HUDEP-2 (cell line): ENCODE results near the gene RANBP3.

Source experiments
- DNase-seq, 76 experiments: peaks; one replicate each; lab custom pipeline; 2025; ENCODE audit not compliant: unreplicated experiment in 76 of 76; lab: John Stamatoyannopoulos, UW

Gene RANBP3

GRCh38 chr19:5953680-5954213, 24.2 kb downstream of the RANBP3 start:
- no peak for DNase-seq

GRCh38 chr19:5953030-5953589, 24.8 kb downstream of the RANBP3 start:
- DNase-seq = no peak

- no peak for DNase-seq
Measured at GRCh38 chr19:5952193-5953029, 25.5 kb downstream of the RANBP3 start.

- DNase-seq = no peak
Measured at GRCh38 chr19:5951338-5951861, 26.5 kb downstream of the RANBP3 start.

- no peak for DNase-seq
Measured at GRCh38 chr19:5950741-5951140, 27.2 kb downstream of the RANBP3 start.

- DNase-seq = no peak
Measured at GRCh38 chr19:5949792-5950305, 28.1 kb downstream of the RANBP3 start.

GRCh38 chr19:5948752-5949564, 29.0 kb downstream of the RANBP3 start:
- DNase-seq = no peak

- DNase-seq = no peak
Measured at GRCh38 chr19:5947435-5947834, 30.5 kb downstream of the RANBP3 start.

- DNase-seq = no peak
Measured at GRCh38 chr19:5943623-5944022, 34.3 kb downstream of the RANBP3 start.

GRCh38 chr19:5943045-5943444, 34.9 kb downstream of the RANBP3 start:
- DNase-seq = no peak

GRCh38 chr19:5941673-5942072, 36.3 kb downstream of the RANBP3 start:
- no peak for DNase-seq

- DNase-seq = no peak
Measured at GRCh38 chr19:5940260-5941208, 37.4 kb downstream of the RANBP3 start.

- no peak for DNase-seq
Measured at GRCh38 chr19:5937550-5937949, 40.4 kb downstream of the RANBP3 start.

GRCh38 chr19:5936292-5936592, 41.7 kb downstream of the RANBP3 start:
- DNase-seq = no peak

GRCh38 chr19:5935473-5936291, 42.3 kb downstream of the RANBP3 start:
- no peak for DNase-seq

GRCh38 chr19:5934774-5935472, 43.0 kb downstream of the RANBP3 start:
- DNase-seq = no peak

- no peak for DNase-seq
Measured at GRCh38 chr19:5934069-5934401, 43.9 kb downstream of the RANBP3 start.

- DNase-seq = no peak
Measured at GRCh38 chr19:5933391-5934068, 44.4 kb downstream of the RANBP3 start.
